Measurements from ENCODE around the gene PCMTD2.

PCMTD2 gene

DNA sequence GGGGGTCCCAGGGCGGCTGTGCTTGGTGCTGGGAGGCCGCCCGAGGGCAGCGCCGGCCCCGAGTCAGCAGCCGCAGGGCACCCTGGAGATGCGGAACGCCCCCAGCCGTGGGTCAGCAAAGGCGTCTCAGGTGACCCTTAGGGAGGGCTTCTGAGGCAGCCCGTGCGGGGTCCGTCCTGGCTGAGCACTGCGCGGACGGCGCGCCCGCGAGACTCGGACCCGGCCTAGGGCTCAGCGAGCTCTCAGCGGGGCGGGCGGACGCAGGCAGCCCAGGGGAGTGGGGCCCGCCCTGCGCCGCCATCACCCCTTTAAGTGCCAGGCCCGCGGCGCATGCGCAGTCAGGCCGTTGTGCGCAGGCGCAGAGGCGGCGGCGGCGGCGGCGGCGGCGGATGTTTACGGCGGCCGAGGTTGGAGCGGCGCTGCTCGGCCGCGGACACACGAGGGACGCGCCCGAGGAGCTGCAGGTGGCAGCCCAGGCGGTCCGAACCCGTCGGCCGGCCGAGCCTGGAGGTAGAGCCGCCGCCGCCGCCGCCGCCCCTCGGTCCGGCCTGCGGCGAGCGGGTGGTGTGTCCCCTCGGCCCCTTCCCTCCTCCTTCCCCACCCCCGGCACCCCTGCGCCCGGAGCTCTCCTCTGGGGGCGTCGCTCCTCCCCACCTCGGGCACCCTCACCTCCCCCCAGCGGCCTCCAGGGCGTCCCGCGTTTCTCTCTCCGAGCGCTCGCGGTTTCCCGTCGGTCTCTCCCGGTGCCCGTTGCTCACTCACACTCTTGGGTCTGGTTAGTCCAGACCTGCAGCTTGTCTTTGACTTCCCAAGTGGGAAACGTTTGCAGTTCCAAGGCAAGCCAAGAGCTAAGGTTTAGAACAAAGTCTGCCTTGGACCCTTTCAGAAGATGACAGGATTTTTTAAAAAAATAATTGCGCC, at the start of gene PCMTD2:
PCMTD2 (plus strand) TSS at position 388 of the 921 bp plus-strand sequence. CDS start 4,218 bp downstream, outside the sequence.
- peak; percentile 68 to 81 for DNase-seq (ENCODE audit: low read depth in 1 of 2, low spot score in 1 of 2)

DNA sequence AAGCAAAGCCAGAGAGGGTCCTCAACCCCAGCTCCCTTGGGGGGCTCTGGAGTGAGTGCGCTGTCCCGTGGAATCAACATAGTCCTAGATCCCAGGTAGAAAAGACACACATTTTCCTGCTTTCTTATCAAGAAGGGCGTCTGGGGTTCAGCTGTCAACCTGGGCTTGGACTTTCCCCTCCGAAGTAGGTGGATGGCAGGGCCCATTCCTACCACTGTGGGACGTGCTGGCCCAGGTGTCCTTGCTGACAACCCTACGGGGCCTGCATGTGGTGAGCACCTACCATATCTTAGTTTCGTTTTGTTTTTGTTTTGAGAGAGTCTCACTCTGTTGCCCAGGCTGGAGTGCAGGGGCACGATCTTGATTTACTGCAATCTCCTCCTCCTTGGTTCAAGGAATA, 48.9 kb upstream of the PCMTD2 start:
- no peak for DNase-seq (ENCODE audit: low read depth in 1 of 2, low spot score in 1 of 2)

DNA sequence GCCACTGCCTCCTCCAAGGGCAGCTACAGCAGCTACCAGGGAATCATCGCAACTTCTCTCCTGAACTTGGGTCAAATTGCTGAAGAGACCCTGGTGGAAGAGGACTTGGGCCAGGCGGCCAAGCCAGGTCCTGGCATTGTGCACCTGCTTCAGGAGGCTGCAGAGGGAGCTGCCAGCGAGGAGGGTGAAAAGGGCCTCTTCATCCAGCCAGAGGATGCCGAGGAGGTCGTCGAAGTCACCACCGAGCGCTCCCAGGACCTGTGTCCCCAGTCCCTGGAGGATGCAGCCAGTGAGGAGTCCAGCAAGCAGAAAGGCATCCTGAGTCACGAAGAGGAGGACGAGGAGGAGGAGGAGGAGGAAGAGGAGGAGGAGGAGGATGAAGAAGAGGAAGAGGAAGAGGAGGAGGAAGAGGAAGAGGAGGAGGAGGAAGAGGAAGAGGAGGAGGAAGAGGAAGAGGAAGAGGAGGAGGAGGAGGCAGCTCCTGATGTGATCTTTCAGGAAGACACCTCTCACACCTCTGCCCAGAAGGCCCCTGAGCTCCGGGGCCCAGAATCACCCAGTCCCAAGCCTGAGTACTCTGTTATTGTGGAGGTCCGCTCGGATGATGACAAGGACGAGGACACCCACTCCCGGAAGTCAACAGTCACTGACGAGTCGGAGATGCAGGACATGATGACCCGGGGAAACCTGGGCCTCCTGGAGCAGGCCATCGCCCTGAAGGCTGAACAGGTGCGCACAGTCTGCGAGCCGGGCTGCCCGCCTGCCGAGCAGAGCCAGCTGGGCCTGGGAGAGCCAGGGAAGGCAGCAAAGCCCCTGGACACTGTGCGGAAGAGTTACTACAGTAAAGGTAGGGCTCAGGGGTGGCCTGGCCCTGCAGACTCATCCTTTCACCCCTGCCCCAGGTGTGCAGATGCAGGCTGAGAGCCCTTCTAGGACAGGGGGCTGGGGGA, 47.6 kb upstream of the PCMTD2 start:
- DNase-seq (ENCODE audit: low read depth in 1 of 2, low spot score in 1 of 2) = no peak

DNA sequence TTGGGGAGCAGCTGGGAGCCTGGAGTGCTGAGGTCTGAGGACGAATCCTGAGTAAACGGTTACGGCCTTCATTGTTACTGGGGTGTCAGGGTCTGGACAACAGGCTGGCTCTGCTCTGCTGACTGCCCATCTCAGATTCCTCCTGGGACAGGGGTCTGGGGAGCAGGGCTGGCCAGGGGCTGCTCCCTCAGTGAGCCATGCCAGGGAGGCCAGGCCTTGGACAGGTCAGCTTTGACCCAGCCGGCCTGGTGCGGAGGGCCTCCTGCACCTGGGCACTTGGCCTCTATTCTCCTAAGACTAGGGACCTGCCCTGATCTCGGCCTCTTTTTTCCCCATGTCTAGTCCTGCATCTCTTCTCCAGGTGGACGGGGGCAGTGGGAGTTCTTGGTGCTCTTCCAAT, 46.4 kb upstream of the PCMTD2 start:
- no peak for DNase-seq (ENCODE audit: low read depth in 1 of 2, low spot score in 1 of 2)

DNA sequence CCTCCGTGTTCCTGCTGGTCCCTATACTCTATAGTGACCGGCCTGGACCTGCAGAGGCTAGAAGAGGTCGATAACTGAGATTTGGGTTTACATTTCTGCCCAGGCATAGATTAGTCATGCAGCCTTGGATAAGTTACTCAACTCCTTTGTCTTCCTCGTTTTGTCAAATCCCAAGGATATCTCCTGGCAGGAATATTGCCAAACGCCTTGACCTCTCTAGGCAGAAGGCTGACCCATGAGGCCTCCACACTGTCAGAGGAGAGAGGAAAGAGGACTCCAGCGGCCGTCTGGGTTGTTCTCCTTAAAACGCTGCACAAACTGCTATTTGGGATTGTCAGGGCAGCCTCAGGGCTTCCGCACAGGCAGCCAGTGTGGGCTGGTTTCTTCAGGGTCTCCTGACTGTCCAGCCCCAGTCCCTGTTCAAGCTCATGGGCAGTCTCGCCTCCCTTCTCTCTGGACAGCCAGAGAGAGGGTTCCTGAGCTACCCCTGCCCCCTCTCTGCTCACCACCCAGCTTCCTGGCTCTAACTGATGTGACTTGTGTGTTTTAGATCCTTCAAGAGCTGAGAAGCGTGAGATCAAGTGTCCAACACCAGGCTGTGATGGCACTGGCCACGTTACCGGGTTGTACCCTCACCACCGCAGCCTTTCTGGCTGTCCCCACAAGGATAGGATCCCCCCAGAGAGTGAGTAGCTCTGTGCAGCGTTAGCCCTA, 44.7 kb upstream of the PCMTD2 start:
- no peak for DNase-seq (ENCODE audit: low read depth in 1 of 2, low spot score in 1 of 2)

DNA sequence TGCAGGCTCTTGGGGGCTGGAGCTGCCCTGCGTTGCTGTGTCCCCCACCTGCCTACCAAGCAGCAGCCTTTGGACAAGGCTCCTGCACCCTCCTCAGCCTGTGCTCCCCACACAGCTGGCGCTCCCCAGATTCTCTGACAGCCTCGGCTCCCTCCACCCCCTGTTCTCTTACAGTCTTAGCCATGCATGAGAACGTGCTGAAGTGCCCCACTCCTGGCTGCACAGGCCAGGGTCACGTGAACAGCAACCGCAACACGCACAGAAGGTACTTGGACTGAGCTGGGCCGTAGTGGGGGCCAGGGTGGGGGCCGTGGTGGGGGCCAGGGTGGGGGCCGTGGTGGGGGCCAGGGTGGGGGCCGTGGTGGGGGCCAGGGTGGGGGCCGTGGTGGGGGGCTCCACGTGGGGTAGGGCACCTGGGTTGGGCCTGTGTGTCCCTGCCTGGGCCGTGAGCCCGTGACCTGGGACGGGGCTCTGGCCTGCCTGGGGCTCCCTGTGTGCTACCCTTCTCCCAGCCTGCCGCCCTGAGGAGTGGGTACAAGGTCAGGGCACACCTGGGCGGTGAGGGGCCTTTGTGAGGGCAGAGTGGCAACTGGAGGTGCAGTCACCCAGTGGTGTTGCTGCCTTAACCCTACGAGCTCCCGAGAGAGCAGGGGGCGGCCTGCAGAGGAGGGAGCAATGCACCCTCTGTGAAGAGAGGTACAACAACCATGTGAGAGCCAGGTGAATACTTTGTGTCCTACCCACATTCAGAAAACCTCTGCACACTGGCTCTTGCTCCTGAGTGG, 43.5 kb upstream of the PCMTD2 start:
- DNase-seq (ENCODE audit: low read depth in 1 of 2, low spot score in 1 of 2) = no peak

DNA sequence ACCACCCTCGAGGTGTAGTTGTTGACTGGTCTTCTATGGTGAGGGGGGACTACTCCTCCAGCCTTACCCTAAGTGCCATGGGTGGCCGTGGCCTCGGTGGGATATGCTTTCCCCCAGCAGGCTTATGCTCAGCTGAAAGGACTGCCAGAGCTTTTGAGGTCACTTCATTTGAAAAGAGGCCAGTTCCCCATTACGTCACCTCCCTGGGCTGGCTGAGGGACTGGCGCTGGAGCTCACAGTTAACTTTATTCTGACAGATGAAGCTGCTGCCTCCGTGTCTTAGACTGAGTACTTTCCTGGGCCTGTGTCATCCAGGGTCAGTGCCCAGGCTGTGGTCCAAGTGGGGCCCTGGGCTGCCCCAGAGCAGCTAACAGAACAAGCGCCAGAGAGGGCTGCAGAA, 42.8 kb upstream of the PCMTD2 start:
- DNase-seq (ENCODE audit: low read depth in 1 of 2, low spot score in 1 of 2) = no peak

DNA sequence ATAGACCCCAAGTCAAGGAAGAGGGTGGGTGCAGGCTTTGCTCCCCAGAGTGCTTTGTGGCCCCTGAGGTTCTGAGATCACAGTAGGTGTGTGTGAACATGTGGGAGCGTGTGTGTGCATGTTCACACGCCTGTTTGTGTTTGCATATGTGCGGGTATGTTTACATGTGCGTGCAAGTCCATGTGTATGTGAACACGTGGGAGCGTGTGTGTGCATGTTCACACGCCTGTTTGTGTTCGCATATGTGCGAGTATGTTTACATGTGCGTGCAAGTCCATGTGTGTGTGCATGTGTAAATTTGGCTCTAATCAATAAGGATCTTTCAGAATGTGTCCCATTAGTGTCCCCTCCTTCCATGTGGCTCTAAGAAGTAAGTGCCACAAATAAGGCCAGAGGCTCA, 41.4 kb upstream of the PCMTD2 start:
- no peak for DNase-seq (ENCODE audit: low read depth in 1 of 2, low spot score in 1 of 2)

DNA sequence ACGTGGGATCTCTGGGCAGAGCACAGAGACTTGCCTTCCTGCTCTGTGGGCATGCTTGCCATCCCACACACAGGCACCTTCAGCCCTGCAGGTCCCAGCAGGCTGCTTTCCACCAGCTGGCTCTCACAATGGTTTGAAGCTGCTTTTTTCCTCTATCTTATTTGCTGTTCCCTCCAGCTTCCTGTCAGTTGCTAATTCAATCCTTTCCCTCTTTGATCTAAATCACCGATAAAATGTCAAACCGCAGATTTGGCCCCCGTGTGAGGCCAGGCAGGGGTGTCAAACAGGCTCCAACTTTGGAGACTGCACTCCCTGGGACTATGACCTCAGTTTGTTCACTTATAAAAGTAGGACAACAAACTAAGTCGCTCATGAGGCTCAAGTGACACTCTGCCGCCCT, 40.6 kb upstream of the PCMTD2 start:
- DNase-seq (ENCODE audit: low read depth in 1 of 2, low spot score in 1 of 2) = no peak

DNA sequence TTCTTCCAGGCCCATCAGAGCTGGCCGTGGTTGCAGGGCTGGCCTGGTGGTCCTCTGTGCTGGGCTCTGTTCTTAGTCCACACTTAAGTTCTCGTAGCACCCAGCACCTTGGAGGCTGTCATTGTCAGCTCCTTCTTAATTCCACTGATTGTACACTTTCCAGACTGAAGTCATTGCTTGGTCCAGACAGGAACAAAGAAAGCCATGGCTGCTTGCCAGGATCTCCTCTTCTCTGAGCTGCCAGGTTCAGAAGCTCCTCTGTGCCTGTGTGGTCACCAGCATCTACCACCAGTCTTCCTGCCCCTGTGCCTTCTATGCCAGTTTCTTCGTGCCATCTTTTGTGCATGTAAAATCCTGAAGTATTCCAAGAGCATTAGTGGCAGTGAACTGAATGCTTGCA, 39.5 kb upstream of the PCMTD2 start:
- no peak for DNase-seq (ENCODE audit: low read depth in 1 of 2, low spot score in 1 of 2)

DNA sequence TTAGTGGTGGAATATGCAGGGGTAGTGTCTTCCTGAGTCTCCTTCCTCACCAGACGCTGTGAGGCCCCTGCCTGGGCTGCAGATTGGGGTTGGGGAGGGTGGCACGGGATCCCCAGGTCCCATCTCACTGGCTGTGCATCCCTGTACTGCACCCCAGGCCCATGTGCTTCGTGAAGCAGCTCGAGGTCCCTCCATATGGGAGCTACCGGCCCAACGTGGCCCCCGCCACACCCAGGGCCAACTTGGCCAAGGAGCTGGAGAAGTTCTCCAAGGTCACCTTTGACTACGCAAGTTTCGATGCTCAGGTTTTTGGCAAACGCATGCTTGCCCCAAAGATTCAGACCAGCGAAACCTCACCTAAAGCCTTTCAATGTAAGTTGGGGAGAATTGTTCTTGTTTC, 38.6 kb upstream of the PCMTD2 start:
- no peak for DNase-seq (ENCODE audit: low read depth in 1 of 2, low spot score in 1 of 2)

DNA sequence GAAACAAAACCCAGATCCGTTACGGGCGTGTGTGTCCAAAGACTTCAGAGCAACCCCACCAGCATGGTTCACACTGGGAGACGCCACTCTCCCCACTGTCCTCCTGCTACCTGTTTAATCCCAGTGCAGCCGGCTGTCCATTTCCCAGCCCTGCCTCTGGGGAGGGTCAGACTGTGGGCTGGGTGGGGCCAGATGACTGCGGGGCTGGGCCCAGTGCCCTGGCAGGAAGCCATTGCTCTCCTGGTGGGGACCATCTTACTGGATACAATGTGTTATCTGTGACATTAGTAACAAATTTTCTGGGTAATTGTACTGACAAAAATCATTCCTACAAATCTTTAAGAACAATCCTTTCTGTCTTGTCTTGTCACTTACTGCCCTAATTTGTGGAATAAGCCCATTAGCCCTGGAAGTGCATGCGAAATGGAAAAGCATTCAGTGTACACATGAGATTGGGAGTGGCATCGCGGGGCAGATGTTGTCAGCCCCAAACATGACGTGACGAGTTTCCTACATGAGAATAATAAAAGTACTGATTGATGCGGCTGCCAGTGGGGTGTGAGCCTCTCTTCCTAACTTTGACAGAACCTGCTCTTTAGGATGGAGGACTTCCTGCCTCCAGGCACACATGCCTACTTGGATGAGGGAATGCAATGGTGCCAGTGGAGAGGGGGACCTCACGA, 37.9 kb upstream of the PCMTD2 start:
- no peak for DNase-seq (ENCODE audit: low read depth in 1 of 2, low spot score in 1 of 2)

DNA sequence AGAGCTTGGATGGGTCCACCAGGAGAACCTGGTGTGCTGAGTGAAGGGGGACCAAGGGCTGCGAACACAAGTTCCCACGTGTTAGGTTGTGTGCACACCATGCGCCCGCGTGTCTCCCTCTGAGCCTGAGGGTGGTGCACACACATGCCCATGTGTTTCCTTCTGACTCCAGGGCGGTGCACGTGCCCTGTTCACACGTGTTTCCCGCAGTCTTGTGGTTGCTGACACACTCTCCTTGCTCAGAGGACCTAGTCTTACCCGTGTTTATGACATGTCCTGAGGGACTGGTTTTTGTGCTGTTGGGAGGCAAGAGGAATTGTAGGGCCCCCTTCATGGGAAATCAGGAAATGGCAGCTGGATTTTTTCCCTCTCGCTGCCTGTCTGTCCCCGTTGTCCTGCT, 36.3 kb upstream of the PCMTD2 start:
- no peak for DNase-seq (ENCODE audit: low read depth in 1 of 2, low spot score in 1 of 2)

DNA sequence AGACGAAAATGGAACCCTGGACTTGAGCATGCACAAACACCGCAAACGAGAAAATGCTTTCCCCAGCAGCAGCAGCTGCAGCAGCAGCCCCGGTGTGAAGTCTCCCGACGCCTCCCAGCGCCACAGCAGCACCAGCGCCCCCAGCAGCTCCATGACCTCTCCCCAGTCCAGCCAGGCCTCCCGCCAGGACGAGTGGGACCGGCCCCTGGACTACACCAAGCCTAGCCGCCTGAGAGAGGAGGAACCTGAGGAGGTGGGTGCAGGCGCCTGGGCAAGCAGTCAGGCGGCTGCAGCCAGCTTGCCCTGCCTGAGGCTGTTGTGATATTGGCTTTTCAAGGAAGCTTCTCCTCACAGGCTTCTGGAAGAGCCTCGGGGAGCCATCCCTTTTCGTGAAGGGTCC, 35.8 kb upstream of the PCMTD2 start:
- no peak for DNase-seq (ENCODE audit: low read depth in 1 of 2, low spot score in 1 of 2)

DNA sequence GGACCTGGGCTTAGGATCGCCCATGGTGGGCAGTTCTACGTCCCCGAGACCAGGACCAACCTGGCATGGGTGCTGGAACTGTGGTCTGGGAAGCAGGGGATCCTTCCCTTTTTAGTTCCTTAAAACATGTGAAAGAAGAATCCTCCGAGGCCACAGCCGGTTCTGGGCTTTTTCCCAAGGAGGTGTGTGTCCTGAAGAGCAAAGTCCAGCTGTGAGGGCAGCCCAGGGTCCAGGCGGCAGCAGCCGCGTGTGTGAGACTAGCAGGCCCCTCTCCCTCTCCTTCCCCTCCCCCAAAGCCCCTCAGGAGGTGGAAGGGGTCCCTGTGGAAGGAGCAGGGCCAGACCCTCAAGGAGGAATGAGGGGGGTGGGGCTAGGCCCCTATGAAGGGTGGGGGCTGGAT, 35.1 kb upstream of the PCMTD2 start:
- no peak for DNase-seq (ENCODE audit: low read depth in 1 of 2, low spot score in 1 of 2)

DNA sequence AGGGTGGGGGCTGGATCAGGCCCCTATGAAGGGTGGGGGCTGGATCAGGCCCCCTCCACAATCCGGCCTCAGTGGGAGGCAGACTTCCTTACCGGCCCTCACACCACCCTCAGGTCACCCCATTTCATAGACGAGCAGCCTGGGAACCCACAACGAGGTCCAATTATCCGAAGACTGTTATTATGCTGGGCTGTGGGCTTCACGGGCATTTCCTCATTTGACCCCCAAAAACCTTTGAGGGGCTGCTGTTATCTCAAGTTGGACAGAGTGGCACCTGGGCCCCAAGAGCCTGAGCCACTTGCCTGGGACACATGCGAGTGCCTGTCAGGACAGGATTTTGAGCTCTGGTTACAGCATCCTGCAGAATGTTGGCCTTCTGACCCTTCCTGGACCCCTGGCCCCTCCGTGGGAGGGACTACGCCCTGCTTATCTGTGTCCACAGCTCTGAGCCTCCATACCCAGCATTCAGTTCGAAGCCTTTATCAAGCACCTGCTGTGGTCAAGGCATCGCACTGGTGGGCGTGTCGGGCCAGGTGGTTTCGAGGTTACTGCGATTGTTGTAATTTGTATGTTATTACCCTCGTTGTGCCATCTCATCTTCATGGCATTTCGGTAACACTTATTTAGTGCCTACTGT, 34.5 kb upstream of the PCMTD2 start:
- no peak for DNase-seq (ENCODE audit: low read depth in 1 of 2, low spot score in 1 of 2)

DNA sequence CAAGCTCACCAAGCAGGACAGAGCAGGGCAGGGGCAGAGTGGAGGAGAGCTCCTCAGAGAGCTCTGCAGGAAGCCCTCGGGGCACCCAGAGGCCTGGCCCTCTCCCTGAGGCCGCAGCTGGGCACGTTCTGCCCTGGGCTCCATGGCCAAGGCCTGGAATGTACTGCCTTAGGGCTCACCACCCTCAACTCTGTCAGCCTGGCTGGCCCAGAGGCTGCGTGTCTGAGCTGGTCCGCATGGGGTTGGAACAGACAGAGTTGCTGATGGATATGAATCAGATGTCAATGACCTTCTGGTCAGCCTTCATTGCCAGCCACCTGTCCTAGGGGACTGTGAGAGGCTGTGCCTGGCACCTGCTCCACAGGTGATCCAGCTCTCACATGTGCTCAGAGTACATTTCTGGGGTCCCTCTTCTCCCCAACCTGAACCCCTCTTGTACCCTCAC, 33.2 kb upstream of the PCMTD2 start:
- DNase-seq (ENCODE audit: low read depth in 1 of 2, low spot score in 1 of 2) = no peak

DNA sequence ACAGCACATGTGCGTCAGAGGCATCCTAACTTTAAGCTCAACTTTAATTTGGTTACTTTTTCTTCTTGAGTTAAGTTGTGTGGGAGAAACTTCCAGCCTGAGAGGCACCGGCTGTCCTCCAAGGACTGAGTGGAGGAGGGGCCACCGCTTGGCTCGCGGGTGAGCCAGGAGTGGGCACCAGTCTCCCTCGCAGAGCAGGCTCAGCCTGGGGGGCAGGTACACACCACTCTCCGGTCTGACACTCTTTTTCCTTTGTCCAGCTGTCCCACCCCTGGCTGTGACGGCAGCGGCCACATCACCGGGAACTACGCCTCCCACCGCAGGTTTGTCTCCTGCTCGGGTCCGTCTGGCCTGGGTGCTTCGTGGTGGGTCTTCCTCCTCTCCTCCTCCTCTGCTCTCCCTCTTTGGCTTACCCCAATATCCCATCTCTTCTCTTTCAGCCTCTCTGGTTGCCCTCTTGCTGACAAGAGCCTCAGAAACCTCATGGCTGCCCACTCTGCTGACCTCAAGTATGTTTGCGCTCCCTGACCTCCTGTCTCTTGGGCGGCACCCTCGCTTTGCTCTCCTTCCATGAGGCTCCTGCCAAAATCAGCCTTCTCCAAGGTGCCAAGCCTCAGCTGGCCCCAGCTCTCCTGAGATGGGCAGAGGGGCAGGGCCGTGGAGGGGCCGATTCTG, 32.6 kb upstream of the PCMTD2 start:
- DNase-seq (ENCODE audit: low read depth in 1 of 2, low spot score in 1 of 2) = no peak

DNA sequence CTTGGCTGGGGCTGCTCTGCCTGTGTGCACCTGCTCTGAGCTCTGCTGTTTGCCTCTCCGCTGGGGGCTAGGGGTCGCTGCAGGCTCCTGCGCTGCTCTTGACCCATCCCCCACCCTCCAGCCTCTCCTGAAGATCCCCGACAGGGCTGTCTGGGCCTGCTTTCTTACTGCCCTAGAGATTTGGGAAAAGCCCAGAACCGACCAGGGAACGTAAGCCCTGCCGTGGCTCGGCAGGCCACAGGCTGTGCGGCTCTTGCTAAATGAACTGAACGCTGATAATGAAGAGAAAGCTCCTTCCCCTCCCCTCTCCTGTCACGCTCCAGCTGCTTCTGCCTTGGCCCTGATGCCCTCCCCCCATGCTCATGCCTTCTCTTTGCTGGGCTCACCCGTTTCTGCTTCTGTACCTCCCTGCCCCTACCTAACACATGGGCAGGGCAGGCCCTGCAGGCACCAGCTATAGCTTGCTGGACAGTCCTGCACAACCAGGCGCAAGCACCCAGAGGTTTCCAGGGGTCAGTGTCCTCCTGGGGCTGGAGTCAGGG, 32.0 kb upstream of the PCMTD2 start:
- no peak for DNase-seq (ENCODE audit: low read depth in 1 of 2, low spot score in 1 of 2)

Measured in stimulated activated CD4-positive, alpha-beta T cell treated with anti-CD3 and anti-CD28 coated beads, Interleukin-15, amount 100 ng/mL, for 1 hour (primary cell).